ENCODE results near the gene WDR90.
A peak's percentile ranks its signal among the peaks of the same experiment; 100 is the strongest.

WDR90 gene

GRCh38 chr16:710500-711075, 61.4 kb downstream of the WDR90 start:
- DNase-seq: no peak

GRCh38 chr16:711084-711483, 61.9 kb downstream of the WDR90 start:
- no peak for DNase-seq

GRCh38 chr16:711548-712320, 62.6 kb downstream of the WDR90 start:
- DNase-seq: peak; percentile 80

GRCh38 chr16:712740-713250, 63.6 kb downstream of the WDR90 start:
- peak; percentile 88 for DNase-seq

- DNase-seq: no peak
Measured at GRCh38 chr16:714079-714478, 64.9 kb downstream of the WDR90 start.

GRCh38 chr16:714558-715476, 65.7 kb downstream of the WDR90 start, which contains the start of gene METRN:
Gene METRN (plus strand): TSS chr16:715118. CDS start chr16:715290, 172 bp downstream.
- peak; percentile 90 for DNase-seq

- peak; percentile 74 for DNase-seq
Measured at GRCh38 chr16:715477-716199, 66.5 kb downstream of the WDR90 start.

GRCh38 chr16:716200-716568, 67.0 kb downstream of the WDR90 start:
- peak; percentile 74 for DNase-seq

GRCh38 chr16:716768-717325, 67.7 kb downstream of the WDR90 start:
- DNase-seq: no peak

Data from DMS53 (cell line).